PC-9 (cell line): ENCODE results near the gene RRN3. TPM values are rescaled to one million over a fixed set of nuclear protein-coding genes. Genes with fewer than 3 reads are reported as not detected.
"Not testable (repeated sequence)": the region's sequence is repeated elsewhere in the genome, so short reads cannot be mapped to it uniquely, and the experiment has no call there.

Experiments used
- BruUV-seq: library from RNA; stranded (reverse); fragments of 400-500 nt; replicated peaks from 2 replicates; lab custom pipeline; 2021; lab: Mats Ljungman, UMichigan
- CTCF ChIA-PET: fragments of 300-600 bp; sonication (Branson Sonifier 250); formaldehyde crosslinking; loops from one replicate; lab custom pipeline; 2022; ENCODE audit warnings: antibody characterized with exemption; lab: Charles Lee
- POLR2A ChIA-PET: fragments of 300-600 bp; sonication (Branson Sonifier 250); formaldehyde crosslinking; loops from one replicate; lab custom pipeline; 2022; ENCODE audit warnings: antibody characterized with exemption; ENCODE audit not compliant: unreplicated experiment; lab: Charles Lee
- DNase-seq, 2 experiments: peaks; one replicate each; pipeline versions ENCODE4 v3.0.0 to v3.0.0-alpha.2; 2015 to 2022; ENCODE audit warnings: mixed read lengths in 1 of 2
- H2AFZ ChIP-seq: fragments of 200-600 bp; sonication (generic); 2 replicates; pipeline ENCODE4 v1.8.1; 2017; ENCODE audit warnings: antibody characterized with exemption
- H3F3A ChIP-seq: fragments of 200-600 bp; sonication (generic); 2 replicates; pipeline ENCODE4 v1.8.1; 2017; ENCODE audit warnings: antibody characterized with exemption, mild to moderate bottlenecking, low read depth; ENCODE audit not compliant: insufficient read depth
- H3K27ac ChIP-seq: fragments of 200-600 bp; sonication (generic); 2 replicates; pipeline ENCODE4 v1.6.1; 2016; ENCODE audit warnings: mixed run types
- H3K27me3 ChIP-seq: fragments of 200-600 bp; sonication (generic); 2 replicates; pipeline ENCODE4 v1.6.1; 2016; ENCODE audit warnings: low read depth, mixed run types; ENCODE audit not compliant: insufficient read depth
- H3K36me3 ChIP-seq: fragments of 200-600 bp; sonication (generic); 2 replicates; pipeline ENCODE4 v1.6.1; 2016; ENCODE audit warnings: low read depth, mixed run types
- H3K4me1 ChIP-seq: fragments of 200-600 bp; sonication (generic); replicated peaks from 2 replicates; pipeline ENCODE4 v1.6.1; 2016; ENCODE audit warnings: mixed run types; ENCODE audit not compliant: insufficient read depth
- H3K4me2 ChIP-seq: fragments of 200-600 bp; sonication (generic); 2 replicates; pipeline ENCODE4 v1.6.1; 2017; ENCODE audit warnings: mixed run types
- H3K4me3 ChIP-seq: fragments of 200-600 bp; sonication (generic); 2 replicates; pipeline ENCODE4 v1.6.1; 2016; ENCODE audit warnings: mixed run types
- H3K79me2 ChIP-seq: fragments of 200-600 bp; sonication (generic); 2 replicates; pipeline ENCODE4 v1.6.1; 2017; ENCODE audit warnings: low read depth, mixed run types
- H3K9me2 ChIP-seq: fragments of 200-600 bp; sonication (generic); 2 replicates; pipeline ENCODE4 v1.8.1; 2017; ENCODE audit warnings: mild to moderate bottlenecking; ENCODE audit not compliant: insufficient read depth
- H3K9me3 ChIP-seq: fragments of 200-600 bp; sonication (generic); 2 replicates; pipeline ENCODE4 v1.8.1; 2016; ENCODE audit warnings: low read depth; ENCODE audit not compliant: insufficient read depth
- H4K20me1 ChIP-seq: fragments of 200-600 bp; sonication (generic); 2 replicates; pipeline ENCODE4 v1.8.1; 2017; ENCODE audit not compliant: insufficient read depth
- EZH2 ChIP-seq: fragments of 200-600 bp; sonication (generic); IDR thresholded peaks from 2 replicates; pipeline ENCODE4 v1.8.0; 2017; ENCODE audit warnings: antibody characterized with exemption, low read depth
- intact Hi-C: fragments of 100-400 bp; cut with micrococcal nuclease; formaldehyde crosslinking; loops from one replicate; pipeline ENCODE4 v1.10.0; 2022; ENCODE audit not compliant: unreplicated experiment
- total RNA-seq: library from RNA; stranded (reverse); gene quantifications from 2 replicates; pipeline ENCODE4 v1.2.3, GENCODE V29; 2021
- TF ChIP-seq, protein P1 (sequence below): fragments of 200-600 bp; sonication (generic); conservative IDR thresholded peaks from 2 replicates; pipeline ENCODE4 v1.6.1; 2017; ENCODE audit warnings: mixed run types, antibody characterized with exemption, mild to moderate bottlenecking, moderate library complexity

The RRN3 gene
- total RNA-seq, 1 experiment from 2014 or later = 29.0 TPM

DNA sequence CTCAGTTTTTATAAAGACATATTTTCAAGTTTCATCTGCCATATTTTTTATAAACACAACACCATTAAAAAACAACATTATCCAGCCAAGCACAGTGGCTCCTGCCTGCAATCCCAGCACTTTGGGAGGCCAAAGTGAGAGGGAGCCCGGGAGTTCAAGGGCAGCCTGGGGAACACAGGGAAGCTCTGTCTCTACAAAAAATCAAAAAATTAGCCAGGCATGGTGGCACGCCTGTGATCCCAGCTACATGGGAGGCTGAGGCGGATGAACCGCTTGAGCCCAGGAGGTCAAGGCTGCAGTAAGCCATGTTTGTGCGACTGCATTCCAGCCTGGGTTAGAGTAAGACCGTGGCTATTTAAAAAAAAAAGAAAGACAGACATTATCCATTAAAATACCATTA, 21.0 kb downstream of the RRN3 start:
- Histone ChIP-seq H3F3A (peaks cover 13% of the 10 kb centered on the region; the same call in 1 of the 2 replicates), H2AFZ (no peak overlapping the region), H3K4me1 (no peaks in the 10 kb centered on the region), H3K27me3 (no peaks in the 10 kb centered on the region), H4K20me1 (peaks cover 8% of the 10 kb centered on the region; the same call in 1 of the 2 replicates), H3K9me3 (no peaks in the 10 kb centered on the region), H3K9me2 (no peaks in the 10 kb centered on the region), H3K4me2 (no peak overlapping the region), H3K36me3 (peaks cover 24% of the 10 kb centered on the region), H3K4me3 (no peak overlapping the region), H3K27ac (no peak overlapping the region), H3K79me2 (no peaks in the 10 kb centered on the region)
- no TSS peak for BruUV-seq
- CTCF ChIA-PET = no interaction called here
- POLR2A ChIA-PET = no interaction called here
- no peak for DNase-seq
- intact Hi-C loops = no loop called here
- no peak for TF ChIP-seq EZH2
- TF ChIP-seq, protein P1, sequence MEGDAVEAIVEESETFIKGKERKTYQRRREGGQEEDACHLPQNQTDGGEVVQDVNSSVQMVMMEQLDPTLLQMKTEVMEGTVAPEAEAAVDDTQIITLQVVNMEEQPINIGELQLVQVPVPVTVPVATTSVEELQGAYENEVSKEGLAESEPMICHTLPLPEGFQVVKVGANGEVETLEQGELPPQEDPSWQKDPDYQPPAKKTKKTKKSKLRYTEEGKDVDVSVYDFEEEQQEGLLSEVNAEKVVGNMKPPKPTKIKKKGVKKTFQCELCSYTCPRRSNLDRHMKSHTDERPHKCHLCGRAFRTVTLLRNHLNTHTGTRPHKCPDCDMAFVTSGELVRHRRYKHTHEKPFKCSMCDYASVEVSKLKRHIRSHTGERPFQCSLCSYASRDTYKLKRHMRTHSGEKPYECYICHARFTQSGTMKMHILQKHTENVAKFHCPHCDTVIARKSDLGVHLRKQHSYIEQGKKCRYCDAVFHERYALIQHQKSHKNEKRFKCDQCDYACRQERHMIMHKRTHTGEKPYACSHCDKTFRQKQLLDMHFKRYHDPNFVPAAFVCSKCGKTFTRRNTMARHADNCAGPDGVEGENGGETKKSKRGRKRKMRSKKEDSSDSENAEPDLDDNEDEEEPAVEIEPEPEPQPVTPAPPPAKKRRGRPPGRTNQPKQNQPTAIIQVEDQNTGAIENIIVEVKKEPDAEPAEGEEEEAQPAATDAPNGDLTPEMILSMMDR = no peak

- intact Hi-C loops, H3K4me3 ChIP-seq, BruUV-seq, H3K4me1 ChIP-seq, H2AFZ ChIP-seq, H3K27ac ChIP-seq, H3K9me3 ChIP-seq, H3K79me2 ChIP-seq, H3K27me3 ChIP-seq, DNase-seq, H3K4me2 ChIP-seq, H3K9me2 ChIP-seq, H4K20me1 ChIP-seq: not testable (repeated sequence)
- ChIA-PET CTCF (interaction anchor here (0.7 kb wide), 1 partner anchor 1092 kb away, joined by 5 read pairs; no protein-coding TSS in a partner anchor), POLR2A (interaction anchor here (0.5 kb wide), 1 partner anchor 817 kb away, joined by 4 read pairs; no protein-coding TSS in a partner anchor)
- Histone ChIP-seq H3F3A (peaks cover 13% of the 10 kb centered on the region; the same call in 1 of the 2 replicates), H3K36me3 (peaks cover 24% of the 10 kb centered on the region)
- TF ChIP-seq, protein P1 = peak; percentile 70
Observed at GRCh38 chr16:15071916-15072769, 21.9 kb downstream of the RRN3 start.

DNA sequence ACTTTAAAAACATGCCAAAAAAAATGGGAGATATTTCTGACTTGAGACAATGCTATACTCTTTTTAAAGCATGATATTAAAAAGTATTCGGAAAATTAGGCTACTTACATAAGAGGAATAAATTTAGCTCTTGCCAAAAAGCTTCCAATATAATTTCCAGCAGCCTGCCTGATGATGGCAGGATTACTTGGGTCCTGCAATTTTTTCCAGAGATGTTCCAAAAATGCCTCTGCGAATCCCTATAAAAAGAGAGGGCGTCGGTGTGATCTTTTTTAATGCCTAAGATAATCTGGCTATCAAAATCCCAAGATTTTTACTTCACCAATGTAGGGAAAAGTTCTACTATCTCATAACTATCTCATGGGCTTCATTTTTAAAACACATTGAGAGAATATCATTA, 23.1 kb downstream of the RRN3 start:
- intact Hi-C loops, CTCF ChIA-PET, H3K79me2 ChIP-seq, H4K20me1 ChIP-seq, H3K4me3 ChIP-seq, H2AFZ ChIP-seq, H3K9me3 ChIP-seq, H3K4me2 ChIP-seq, H3K4me1 ChIP-seq, DNase-seq, H3K9me2 ChIP-seq, H3K27me3 ChIP-seq, H3K27ac ChIP-seq, BruUV-seq: not testable (repeated sequence)
- Histone ChIP-seq H3K36me3 (peaks cover 19% of the 10 kb centered on the region), H3F3A (peaks cover 13% of the 10 kb centered on the region; the same call in 1 of the 2 replicates)
- POLR2A ChIA-PET = interaction anchor here (0.6 kb wide), 1 partner anchor 1521 kb away, joined by 4 read pairs; no protein-coding TSS in a partner anchor

- intact Hi-C loops, H4K20me1 ChIP-seq, BruUV-seq, H3K79me2 ChIP-seq, H3K27ac ChIP-seq, CTCF ChIA-PET, POLR2A ChIA-PET, H3K27me3 ChIP-seq, H2AFZ ChIP-seq, H3K4me2 ChIP-seq, H3K9me2 ChIP-seq, H3K9me3 ChIP-seq, H3K4me1 ChIP-seq, H3F3A ChIP-seq, H3K4me3 ChIP-seq, DNase-seq: not testable (repeated sequence)
- peaks cover 13% of the 10 kb centered on the region for H3K36me3 ChIP-seq
Observed at GRCh38 chr16:15066690-15067089, 27.4 kb downstream of the RRN3 start.

DNA sequence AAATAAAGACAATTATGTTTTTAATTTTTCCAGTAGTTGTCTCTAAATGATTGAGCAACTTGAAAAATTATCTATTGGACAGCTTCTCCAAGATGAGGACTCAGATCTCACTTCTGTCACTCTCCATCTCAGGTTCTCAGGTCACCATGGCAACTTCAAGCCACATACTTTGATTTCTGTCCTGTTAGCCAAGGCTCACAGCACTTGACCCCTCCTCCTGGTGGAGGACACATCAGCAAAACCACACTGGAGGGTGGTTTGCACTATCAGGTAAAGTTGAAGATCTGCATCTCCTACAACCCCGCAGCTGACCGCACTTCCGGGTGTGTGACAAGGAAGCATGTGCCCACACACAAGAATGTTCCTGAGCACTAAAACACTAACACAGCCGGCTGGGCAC, 28.1 kb downstream of the RRN3 start:
- H3K27ac ChIP-seq, POLR2A ChIA-PET: not testable (repeated sequence)

More for the DNA sequence above, 28.1 kb downstream of the RRN3 start:
- CTCF ChIA-PET, H3K4me3 ChIP-seq, intact Hi-C loops, H4K20me1 ChIP-seq, H3K27me3 ChIP-seq, H3K4me2 ChIP-seq, H3F3A ChIP-seq, H3K9me3 ChIP-seq, BruUV-seq, H2AFZ ChIP-seq, DNase-seq, H3K9me2 ChIP-seq, H3K79me2 ChIP-seq, H3K4me1 ChIP-seq: not testable (repeated sequence)
- H3K36me3 ChIP-seq = peaks cover 21% of the 10 kb centered on the region
